Natural killer cell (primary cell): ENCODE results near the gene COTL1. TPM values are rescaled to one million over a fixed set of nuclear protein-coding genes. Genes with fewer than 3 reads are reported as not detected.

ENCODE experiments used
- ATAC-seq, 3 donors: fragments of 150-1000 bp in 2 of 3; fragments of 200-7000 bp in 1 of 3; cut with Tn5 transposase; 1 replicate in 1 of 3; 2 replicates in 2 of 3; pipeline ENCODE4 v1.10.0; 2021; ENCODE audit warnings: mild to moderate bottlenecking in 2 of 3, moderate library complexity in 2 of 3
- DNase-seq, 2 donors: peaks; one replicate each; pipeline versions ENCODE4 v3.0.0 to v3.0.0-alpha.2; 2013 to 2021; ENCODE audit warnings: mixed read lengths in 1 of 2
- H3K27ac ChIP-seq: one replicate; pipeline ENCODE4 v1.5.1; 2013; ENCODE audit warnings: mild to moderate bottlenecking, low read length
- H3K27me3 ChIP-seq: one replicate; pipeline ENCODE4 v1.6.1; 2013; ENCODE audit warnings: low read length; ENCODE audit not compliant: control insufficient read depth, insufficient read depth
- H3K36me3 ChIP-seq: one replicate; pipeline ENCODE4 v1.6.1; 2013; ENCODE audit warnings: low read length; ENCODE audit not compliant: control insufficient read depth, insufficient read depth
- H3K4me1 ChIP-seq: one replicate; pipeline ENCODE4 v1.6.1; 2013; ENCODE audit warnings: low read length; ENCODE audit not compliant: control insufficient read depth, insufficient read depth
- H3K4me3 ChIP-seq: one replicate; pipeline ENCODE4 v1.5.1; 2013; ENCODE audit warnings: low read length
- H3K9me3 ChIP-seq: one replicate; pipeline ENCODE4 v1.6.1; 2013; ENCODE audit warnings: low read length; ENCODE audit not compliant: control insufficient read depth, insufficient read depth
- H3K27ac Mint-ChIP-seq, 2 donors: one replicate each; pipeline ENCODE4 v1.8.0; 2022; ENCODE audit warnings: mild to moderate bottlenecking in 2 of 2, mixed read lengths in 2 of 2, moderate library complexity in 1 of 2
- H3K27me3 Mint-ChIP-seq, 2 donors: one replicate each; pipeline ENCODE4 v1.8.0; 2022; ENCODE audit warnings: low read depth in 2 of 2, mixed read lengths in 2 of 2
- H3K36me3 Mint-ChIP-seq: one replicate; pipeline ENCODE4 v1.8.0; 2022; ENCODE audit warnings: mixed read lengths
- H3K4me1 Mint-ChIP-seq, 2 donors: one replicate each; pipeline ENCODE4 v1.8.0; 2022; ENCODE audit warnings: mixed read lengths in 2 of 2
- H3K4me3 Mint-ChIP-seq: one replicate; pipeline ENCODE4 v1.8.0; 2022; ENCODE audit warnings: mild to moderate bottlenecking, moderate library complexity, mixed read lengths
- H3K9me3 Mint-ChIP-seq, 2 donors: one replicate each; pipeline ENCODE4 v1.8.0; 2022; ENCODE audit warnings: mixed read lengths in 2 of 2
- WGBS: methylation state at CpG from one replicate; pipeline ENCODE4 v1.1.7; 2013; ENCODE audit warnings: missing lambda C conversion rate; ENCODE audit not compliant: insufficient coverage; 5-methylcytosine and 5-hydroxymethylcytosine counted together
- intact Hi-C: fragments of 100-400 bp; cut with micrococcal nuclease; formaldehyde crosslinking; loops from one replicate; pipeline ENCODE4 v1.14.2; 2022
- total RNA-seq, 4 donors: library from RNA; stranded (reverse); fragments of 120-200 nt in 1 of 4; gene quantifications; one replicate each; pipeline versions ENCODE4 v1.2.3 to v1.2.4, GENCODE V29; 2013 to 2022
- TF ChIP-seq, protein P1 (sequence below): fragments of 200-600 bp; IDR thresholded peaks from one replicate; pipeline ENCODE4 v1.8.0; 2022; ENCODE audit warnings: antibody characterized with exemption

Gene COTL1
- total RNA-seq, 3 donors from 2014 or later (not counting 1 experiment from before 2014, with no cell fraction given) = 43.7 to 187 (median 116) TPM

DNA sequence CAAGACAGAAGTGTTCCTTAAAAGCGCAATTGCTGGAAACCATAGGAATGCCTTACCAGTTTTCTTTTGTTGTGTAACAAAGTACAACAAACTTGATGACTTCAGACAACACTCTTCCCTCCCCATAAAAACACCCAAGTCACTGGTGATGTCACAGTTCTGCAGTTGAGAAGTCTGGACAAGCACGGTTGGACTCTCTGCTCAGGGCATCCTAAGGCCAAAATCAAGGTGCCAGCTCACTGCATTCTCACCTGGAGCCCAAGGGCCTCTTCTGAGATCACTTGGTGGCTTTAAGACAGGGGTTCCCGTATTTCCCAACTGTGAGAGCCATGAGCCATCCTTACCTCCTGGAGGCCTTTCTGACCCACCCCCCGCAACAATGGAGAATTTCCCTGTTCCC, 67.8 kb downstream of the COTL1 start:
- H3K4me1 ChIP-seq = peaks cover 38% of the 10 kb centered on the region
- 71% methylated on average over 4 of the region's 4 CpGs for WGBS

DNA sequence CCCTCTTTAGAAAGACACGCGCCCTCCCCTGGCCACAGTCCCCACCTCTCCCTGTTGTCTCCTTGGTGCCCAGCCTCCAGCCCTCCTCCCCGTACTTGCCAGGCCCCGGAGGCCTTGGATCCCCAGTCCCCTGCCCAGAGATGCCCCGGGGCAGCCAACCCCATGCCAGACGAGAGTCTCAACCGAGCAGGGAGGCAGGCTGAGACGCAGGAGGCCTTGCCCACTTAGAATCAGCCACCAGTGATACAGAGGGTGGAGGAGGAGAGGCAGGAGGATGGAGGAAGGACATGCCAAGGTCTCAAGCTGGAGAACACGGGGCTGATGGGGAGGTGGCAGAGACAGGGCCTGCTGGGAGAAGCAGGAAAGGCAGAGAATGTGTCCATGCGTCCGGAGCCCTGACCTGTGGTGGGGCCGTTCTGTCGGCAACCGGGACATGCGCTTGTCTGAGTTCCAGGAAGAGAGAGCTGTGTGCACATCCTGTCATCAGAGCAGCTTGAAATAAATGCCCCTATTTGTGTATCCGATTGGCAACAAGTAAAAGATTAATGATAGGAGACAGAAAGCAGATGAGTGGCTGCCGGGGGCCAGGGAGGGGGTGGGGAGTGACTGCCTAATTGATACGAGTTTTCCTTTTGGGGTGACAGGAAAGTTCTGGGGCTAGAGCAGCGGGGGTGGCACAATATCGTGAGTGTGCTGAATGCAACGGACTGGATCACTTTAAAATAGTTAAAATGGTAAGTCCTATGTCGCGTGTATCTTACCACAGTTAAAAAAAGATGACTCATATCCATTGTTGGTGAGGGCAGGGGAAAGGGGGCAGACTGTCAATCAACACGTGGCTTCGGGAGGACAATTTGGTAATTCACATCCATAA, 68.7 kb downstream of the COTL1 start:
- Histone ChIP-seq H3K4me1 (peaks cover 30% of the 10 kb centered on the region), H3K27me3 (no peaks in the 10 kb centered on the region), H3K9me3 (no peaks in the 10 kb centered on the region), H3K36me3 (no peaks in the 10 kb centered on the region), H3K4me3 (no peak overlapping the region), H3K27ac (no peak overlapping the region)
- TF ChIP-seq, protein P1, sequence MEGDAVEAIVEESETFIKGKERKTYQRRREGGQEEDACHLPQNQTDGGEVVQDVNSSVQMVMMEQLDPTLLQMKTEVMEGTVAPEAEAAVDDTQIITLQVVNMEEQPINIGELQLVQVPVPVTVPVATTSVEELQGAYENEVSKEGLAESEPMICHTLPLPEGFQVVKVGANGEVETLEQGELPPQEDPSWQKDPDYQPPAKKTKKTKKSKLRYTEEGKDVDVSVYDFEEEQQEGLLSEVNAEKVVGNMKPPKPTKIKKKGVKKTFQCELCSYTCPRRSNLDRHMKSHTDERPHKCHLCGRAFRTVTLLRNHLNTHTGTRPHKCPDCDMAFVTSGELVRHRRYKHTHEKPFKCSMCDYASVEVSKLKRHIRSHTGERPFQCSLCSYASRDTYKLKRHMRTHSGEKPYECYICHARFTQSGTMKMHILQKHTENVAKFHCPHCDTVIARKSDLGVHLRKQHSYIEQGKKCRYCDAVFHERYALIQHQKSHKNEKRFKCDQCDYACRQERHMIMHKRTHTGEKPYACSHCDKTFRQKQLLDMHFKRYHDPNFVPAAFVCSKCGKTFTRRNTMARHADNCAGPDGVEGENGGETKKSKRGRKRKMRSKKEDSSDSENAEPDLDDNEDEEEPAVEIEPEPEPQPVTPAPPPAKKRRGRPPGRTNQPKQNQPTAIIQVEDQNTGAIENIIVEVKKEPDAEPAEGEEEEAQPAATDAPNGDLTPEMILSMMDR = no peak
- Mint-ChIP-seq H3K4me3 (no peak overlapping the region), H3K4me1 (peaks cover 2 to 5% of the 10 kb centered on the region in 2 donors), H3K27me3 (peaks cover 6 to 11% of the 10 kb centered on the region in 2 donors), H3K27ac (no peak overlapping the region), H3K9me3 (no peaks in the 10 kb centered on the region), H3K36me3 (no peaks in the 10 kb centered on the region)
- peak in 1 of 2 donors; percentile 76 for DNase-seq
- WGBS = 65% methylated on average over 24 of the region's 25 CpGs
- no peak for ATAC-seq
- intact Hi-C loops = no loop called here

More for the DNA sequence above, 67.8 kb downstream of the COTL1 start:
- no peaks in the 10 kb centered on the region for H3K9me3 Mint-ChIP-seq
- TF ChIP-seq, protein P1 = no peak
- intact Hi-C loops = no loop called here
- Histone ChIP-seq H3K27me3 (no peaks in the 10 kb centered on the region), H3K9me3 (no peaks in the 10 kb centered on the region), H3K27ac (no peak overlapping the region), H3K36me3 (no peaks in the 10 kb centered on the region), H3K4me3 (no peak overlapping the region)
- H3K36me3 Mint-ChIP-seq = no peaks in the 10 kb centered on the region
- ATAC-seq = no peak
- H3K27me3 Mint-ChIP-seq = peaks cover 4 to 6% of the 10 kb centered on the region in 2 donors
- DNase-seq = peak in 1 of 2 donors; percentile 40
- no peak overlapping the region for H3K4me3 Mint-ChIP-seq
- H3K4me1 Mint-ChIP-seq = peaks cover 5 to 7% of the 10 kb centered on the region in 2 donors
- H3K27ac Mint-ChIP-seq = no peak overlapping the region

DNA sequence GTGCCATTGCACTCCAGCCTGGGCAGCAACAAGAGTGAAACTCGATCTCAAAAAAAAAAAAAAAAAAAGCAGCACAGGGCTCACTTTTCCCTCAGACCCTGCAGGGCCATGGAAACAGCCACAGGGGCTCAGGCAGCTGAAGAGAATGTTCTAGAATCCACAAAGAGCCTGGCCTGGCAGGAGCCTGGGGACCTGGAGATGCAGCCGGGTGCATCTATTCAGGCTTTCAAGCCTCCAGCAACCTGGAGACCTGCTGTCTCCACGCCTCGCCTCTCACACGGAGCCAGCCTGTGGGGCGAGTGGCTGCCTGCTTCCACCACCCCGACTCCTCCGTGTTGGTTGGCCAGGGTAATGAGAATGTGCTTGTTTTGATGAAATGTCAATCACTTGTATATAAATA, 69.4 kb downstream of the COTL1 start:
- Mint-ChIP-seq H3K27ac (no peak overlapping the region), H3K36me3 (no peaks in the 10 kb centered on the region), H3K27me3 (peaks cover 8 to 14% of the 10 kb centered on the region in 2 donors), H3K4me1 (no peaks in the 10 kb centered on the region), H3K4me3 (no peak overlapping the region), H3K9me3 (no peaks in the 10 kb centered on the region)
- DNase-seq (peak in 1 of 2 donors; percentile 44), ATAC-seq (no peak)
- H3K27me3 ChIP-seq = no peaks in the 10 kb centered on the region
- H3K27ac ChIP-seq = no peak overlapping the region
- TF ChIP-seq, protein P1 = no peak
- H3K36me3 ChIP-seq = no peaks in the 10 kb centered on the region
- H3K9me3 ChIP-seq = no peaks in the 10 kb centered on the region
- H3K4me1 ChIP-seq = peaks cover 23% of the 10 kb centered on the region
- H3K4me3 ChIP-seq = no peak overlapping the region
- 94% methylated on average over 5 of the region's 8 CpGs for WGBS
- intact Hi-C loops = no loop called here
